SU-DHL-6 (cell line): Measurements from ENCODE around the gene ADGRF5.

Source experiments
- H2AFZ ChIP-seq: fragments of 200-600 bp; sonication (generic); 2 replicates; pipeline ENCODE4 v1.6.1; 2014; ENCODE audit warnings: low read depth, mild to moderate bottlenecking, moderate library complexity, mixed read lengths, antibody characterized with exemption, low read length; ENCODE audit not compliant: severe bottlenecking
- H3F3A ChIP-seq: fragments of 200-600 bp; shearing (Covaris generic); 2 replicates; pipeline ENCODE4 v1.6.0; 2016; ENCODE audit warnings: antibody characterized with exemption, mild to moderate bottlenecking; ENCODE audit not compliant: insufficient read depth
- H3K27ac ChIP-seq: fragments of 200-600 bp; sonication (generic); 2 replicates; pipeline ENCODE4 v1.5.1; 2016; ENCODE audit warnings: low read depth, mild to moderate bottlenecking, low read length, moderate library complexity, mixed read lengths
- H3K27me3 ChIP-seq: fragments of 200-600 bp; sonication (generic), shearing (Covaris generic); 2 replicates; pipeline ENCODE4 v1.6.0; 2014; ENCODE audit warnings: mild to moderate bottlenecking, low read length
- H3K36me3 ChIP-seq: fragments of 200-600 bp; sonication (generic); 2 replicates; pipeline ENCODE4 v1.6.1; 2014; ENCODE audit warnings: mild to moderate bottlenecking, low read length, mixed read lengths
- H3K4me2 ChIP-seq: fragments of 300-600, 200-600 bp; shearing (Covaris generic), sonication (generic); 2 replicates; pipeline ENCODE4 v1.6.0; 2014; ENCODE audit warnings: low read length, low read depth, mild to moderate bottlenecking; ENCODE audit not compliant: poor library complexity, severe bottlenecking
- H3K4me3 ChIP-seq: fragments of 200-600 bp; sonication (generic); 2 replicates; pipeline ENCODE4 v1.5.1; 2014; ENCODE audit warnings: antibody characterized with exemption, low read length, mild to moderate bottlenecking, mixed read lengths; ENCODE audit not compliant: insufficient read depth, poor library complexity, severe bottlenecking
- H3K79me2 ChIP-seq: fragments of 200-600 bp; sonication (generic); 2 replicates; pipeline ENCODE4 v1.6.1; 2014; ENCODE audit warnings: mild to moderate bottlenecking, low read length, moderate library complexity; ENCODE audit not compliant: insufficient read depth
- H3K9ac ChIP-seq: fragments of 200-600 bp; sonication (generic); 2 replicates; pipeline ENCODE4 v1.7.0; 2014; ENCODE audit warnings: mild to moderate bottlenecking, low read length
- H3K9me2 ChIP-seq: fragments of 200-600 bp; sonication (generic); replicated peaks from 2 replicates; pipeline ENCODE4 v1.6.1; 2014; ENCODE audit warnings: low read length; ENCODE audit not compliant: insufficient read depth
- H3K9me3 ChIP-seq: fragments of 200-600 bp; sonication (generic); 2 replicates; pipeline ENCODE4 v1.6.1; 2014; ENCODE audit warnings: low read length, mixed read lengths; ENCODE audit not compliant: insufficient read depth
- H4K20me1 ChIP-seq: fragments of 200-600 bp; sonication (generic); 2 replicates; pipeline ENCODE4 v1.6.1; 2014; ENCODE audit warnings: low read depth, mild to moderate bottlenecking, antibody characterized with exemption, low read length, moderate library complexity, mixed read lengths
- CTCF ChIP-seq: fragments of 200-600 bp; sonication (generic); IDR thresholded peaks from one replicate; pipeline ENCODE4 v1.5.1; 2017; ENCODE audit warnings: antibody characterized with exemption, mild to moderate bottlenecking, low read length, moderate library complexity; ENCODE audit not compliant: insufficient read depth, poor library complexity, severe bottlenecking
- EZH2phosphoT487 ChIP-seq: fragments of 200-600 bp; sonication (generic), shearing (Covaris generic); conservative IDR thresholded peaks from 2 replicates; pipeline ENCODE4 v1.6.1; 2018; ENCODE audit warnings: mild to moderate bottlenecking, antibody characterized with exemption, low read length, moderate library complexity, mixed read lengths

ADGRF5 gene

GRCh38 chr6:46927066-46927465 lies 5.3 kb upstream of the ADGRF5 start:
- Histone ChIP-seq H3K4me3 (no peak overlapping the region), H4K20me1 (no peaks in the 10 kb centered on the region), H2AFZ (no peak overlapping the region), H3K9me3 (no peaks in the 10 kb centered on the region), H3K4me2 (no peak overlapping the region), H3K79me2 (no peaks in the 10 kb centered on the region), H3K9ac (no peak overlapping the region), H3K27ac (no peak overlapping the region), H3F3A (no peaks in the 10 kb centered on the region), H3K9me2 (no peaks in the 10 kb centered on the region), H3K27me3 (no peaks in the 10 kb centered on the region), H3K36me3 (no peaks in the 10 kb centered on the region)
- no peak for TF ChIP-seq CTCF
- no peak for TF ChIP-seq EZH2phosphoT487

- H3K4me3 ChIP-seq = no peak overlapping the region
- H3K27ac ChIP-seq = no peak overlapping the region
- H3K27me3 ChIP-seq = no peaks in the 10 kb centered on the region
- no peaks in the 10 kb centered on the region for H3K36me3 ChIP-seq
- no peak for TF ChIP-seq EZH2phosphoT487
- no peak for TF ChIP-seq CTCF
- H2AFZ ChIP-seq = no peak overlapping the region
- H3K4me2 ChIP-seq = no peak overlapping the region
- no peaks in the 10 kb centered on the region for H3F3A ChIP-seq
- H3K9me2 ChIP-seq = no peaks in the 10 kb centered on the region
- H4K20me1 ChIP-seq = no peaks in the 10 kb centered on the region
- H3K9me3 ChIP-seq = no peaks in the 10 kb centered on the region
- H3K9ac ChIP-seq = no peak overlapping the region
- H3K79me2 ChIP-seq = no peaks in the 10 kb centered on the region
Measured at GRCh38 chr6:46926481-46926880, 4.7 kb upstream of the ADGRF5 start.

- Histone ChIP-seq H3K4me2 (no peak overlapping the region), H3K79me2 (no peaks in the 10 kb centered on the region), H3K27ac (no peak overlapping the region), H3F3A (no peaks in the 10 kb centered on the region), H3K36me3 (no peaks in the 10 kb centered on the region), H2AFZ (no peak overlapping the region), H4K20me1 (no peaks in the 10 kb centered on the region), H3K9me3 (no peaks in the 10 kb centered on the region), H3K27me3 (no peaks in the 10 kb centered on the region), H3K9ac (no peak overlapping the region), H3K4me3 (no peak overlapping the region), H3K9me2 (no peaks in the 10 kb centered on the region)
- no peak for TF ChIP-seq CTCF
- no peak for TF ChIP-seq EZH2phosphoT487
Measured at GRCh38 chr6:46925563-46926253, 4.0 kb upstream of the ADGRF5 start.
